ENCODE results near the gene LRP1. TPM values are rescaled to one million over a fixed set of nuclear protein-coding genes. Genes with fewer than 3 reads are reported as not detected.
A peak's percentile ranks its signal among the peaks of the same experiment; 100 is the strongest.

LRP1 gene
- polyA plus RNA-seq, 1 experiment, result 117 TPM

DNA sequence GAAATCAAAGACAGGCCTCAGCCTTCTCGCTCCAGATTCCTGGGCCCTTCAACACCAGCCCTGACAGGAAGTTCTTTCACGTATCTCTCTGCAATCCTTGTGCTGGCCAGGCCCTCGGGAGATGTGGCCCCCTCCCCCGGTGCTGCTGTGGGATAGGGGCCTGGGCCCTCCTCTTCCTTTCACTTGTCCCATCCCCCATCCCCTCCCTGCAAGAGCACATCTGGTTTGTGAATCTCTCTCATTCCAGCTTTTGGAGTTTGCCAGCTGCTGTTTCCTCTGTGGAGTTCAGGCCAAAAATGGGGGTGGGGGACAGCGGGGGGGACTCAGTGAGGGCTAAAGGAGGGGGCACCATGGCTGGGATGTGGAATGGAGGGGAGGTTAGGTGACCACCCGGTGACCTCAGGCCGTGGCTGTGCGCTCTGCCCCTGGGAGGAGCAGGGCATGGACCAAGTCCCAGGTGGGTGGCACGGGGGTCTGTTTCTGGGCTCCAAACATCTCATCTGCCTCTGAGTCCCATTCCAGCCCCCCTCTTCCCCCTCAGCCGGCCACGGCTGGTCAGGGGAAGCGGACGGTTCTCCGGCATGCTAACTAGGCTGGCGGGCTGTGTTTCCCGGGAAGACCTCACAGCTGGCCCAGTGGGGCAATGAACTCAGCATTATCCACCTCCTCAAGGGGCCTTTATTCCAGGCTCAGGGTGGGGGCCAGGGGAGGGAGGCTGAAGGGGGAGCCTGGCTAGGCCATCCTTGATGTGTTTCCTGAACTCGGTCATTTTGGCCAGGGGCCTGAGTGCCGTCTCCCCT is 7.4 kb downstream of the LRP1 start:
- DNase-seq (ENCODE audit: low read depth), result no peak
- CTCF ChIA-PET, result interaction anchor here (0.6 to 2.1 kb wide), 10 partner anchors 10 to 103 kb away, joined by 3 to 8 read pairs (median 4); partner anchors contain the start of gene STAT6
- POLR2A ChIA-PET, result interaction anchor here (0.6 kb wide), 3 partner anchors 25 to 877 kb away, joined by 4 to 20 read pairs (median 11); partner anchors contain the start of genes ANKRD52 and STAT6
- Histone ChIP-seq H3K36me3 (ENCODE audit: control insufficient read depth, insufficient read depth, low read length) (peaks cover 19% of the 10 kb centered on the region), H3K27me3 (ENCODE audit: control insufficient read depth, insufficient read depth, low read length) (no peaks in the 10 kb centered on the region), H3K4me3 (ENCODE audit: low read depth, low read length) (peak overlapping the region; percentile 33)
- TF ChIP-seq CTCF (IDR thresholded peaks at IDR 0.05; ENCODE audit: insufficient read depth, low read depth, low read length), result no peak

DNA sequence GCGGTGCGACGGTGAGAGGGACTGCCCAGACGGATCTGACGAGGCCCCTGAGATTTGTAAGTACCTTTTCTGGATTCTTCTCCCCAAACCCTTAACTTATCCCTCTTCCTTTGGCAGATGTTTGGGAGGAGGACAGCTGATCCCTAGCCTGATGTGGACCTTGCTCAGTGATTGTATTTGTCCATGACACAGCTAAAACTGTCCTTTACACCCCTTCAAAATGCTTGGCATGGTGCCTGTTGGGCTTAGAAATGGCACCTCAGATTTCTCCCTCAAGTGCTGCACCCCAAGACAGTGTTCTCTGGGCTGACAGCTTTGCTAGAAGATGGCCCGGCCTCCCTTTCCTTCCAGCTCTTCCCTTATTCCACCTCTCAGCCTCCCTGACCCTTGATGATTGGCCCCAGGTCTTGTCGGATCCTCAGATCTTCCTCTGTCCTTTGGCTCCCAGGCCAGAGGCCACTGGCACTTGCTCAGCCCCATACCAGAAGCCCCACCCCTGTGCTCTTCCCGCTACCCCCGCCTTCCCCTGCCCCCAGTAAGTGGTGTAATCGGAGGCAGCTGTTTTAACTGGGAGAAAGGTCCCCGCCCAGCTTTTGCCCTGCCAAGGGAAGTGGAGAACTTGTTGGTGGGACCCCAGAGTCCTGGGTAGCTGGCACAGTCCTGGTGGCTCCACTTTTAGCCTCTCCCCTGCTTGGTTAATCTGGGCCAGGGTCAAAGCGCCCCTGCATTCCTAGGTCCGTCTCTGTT is 10.4 kb downstream of the LRP1 start:
- CTCF ChIA-PET, result no interaction called here
- Histone ChIP-seq H3K36me3 (ENCODE audit: control insufficient read depth, insufficient read depth, low read length) (peaks cover 38% of the 10 kb centered on the region), H3K27me3 (ENCODE audit: control insufficient read depth, insufficient read depth, low read length) (no peaks in the 10 kb centered on the region), H3K4me3 (ENCODE audit: low read depth, low read length) (no peak overlapping the region)
- POLR2A ChIA-PET, result no interaction called here
- no peak for TF ChIP-seq CTCF (IDR thresholded peaks at IDR 0.05; ENCODE audit: insufficient read depth, low read depth, low read length)
- DNase-seq (ENCODE audit: low read depth), result no peak

GRCh38 chr12:57139796-57140649 is 11.7 kb downstream of the LRP1 start:
- ChIA-PET POLR2A (interaction anchor here (0.5 to 0.6 kb wide), 2 partner anchors 12 to 141 kb away, joined by 3 to 4 read pairs; no protein-coding TSS in a partner anchor), CTCF (interaction anchor here (0.9 to 1.2 kb wide), 2 partner anchors 9 to 36 kb away, joined by 4 read pairs; no protein-coding TSS in a partner anchor)
- Histone ChIP-seq H3K27me3 (ENCODE audit: control insufficient read depth, insufficient read depth, low read length) (no peaks in the 10 kb centered on the region), H3K36me3 (ENCODE audit: control insufficient read depth, insufficient read depth, low read length) (peaks cover 47% of the 10 kb centered on the region), H3K4me3 (ENCODE audit: low read depth, low read length) (no peak overlapping the region)
- DNase-seq (ENCODE audit: low read depth), result no peak
- TF ChIP-seq CTCF (IDR thresholded peaks at IDR 0.05; ENCODE audit: insufficient read depth, low read depth, low read length), result no peak

GRCh38 chr12:57141249-57141648 is 13.0 kb downstream of the LRP1 start:
- TF ChIP-seq CTCF (IDR thresholded peaks at IDR 0.05; ENCODE audit: insufficient read depth, low read depth, low read length), result no peak
- ChIA-PET POLR2A (no interaction called here), CTCF (interaction anchor here (0.9 to 1.9 kb wide), 4 partner anchors 8 to 35 kb away, joined by 4 to 6 read pairs (median 4); no protein-coding TSS in a partner anchor)
- H3K27me3 ChIP-seq (ENCODE audit: control insufficient read depth, insufficient read depth, low read length), result no peaks in the 10 kb centered on the region
- H3K36me3 ChIP-seq (ENCODE audit: control insufficient read depth, insufficient read depth, low read length), result peaks cover 53% of the 10 kb centered on the region
- H3K4me3 ChIP-seq (ENCODE audit: low read depth, low read length), result no peak overlapping the region
- no peak for DNase-seq (ENCODE audit: low read depth)
